Ishikawa (cell line): ENCODE results near the gene UST.

Source experiments
- CEBPB ChIP-seq: IDR thresholded peaks from 2 replicates; pipeline ENCODE4 v1.6.1; 2012
- CREB1 ChIP-seq: IDR thresholded peaks from 2 replicates; pipeline ENCODE4 v1.6.1; 2012; ENCODE audit warnings: low read depth
- EGR1 ChIP-seq: IDR thresholded peaks from 2 replicates; pipeline ENCODE4 v1.6.1; 2012
- EP300 ChIP-seq: IDR thresholded peaks from 2 replicates; pipeline ENCODE4 v1.6.1; 2012; ENCODE audit warnings: borderline replicate concordance
- FOXM1 ChIP-seq: IDR thresholded peaks from 2 replicates; pipeline ENCODE4 v1.6.1; 2012; ENCODE audit warnings: low read depth, borderline replicate concordance
- NFIC ChIP-seq: IDR thresholded peaks from 2 replicates; pipeline ENCODE4 v1.6.1; 2012
- RAD21 ChIP-seq: IDR thresholded peaks from 2 replicates; pipeline ENCODE4 v1.6.1; 2012; ENCODE audit warnings: low read depth
- TAF1 ChIP-seq: IDR thresholded peaks from 2 replicates; pipeline ENCODE4 v1.6.1; 2012; ENCODE audit warnings: low read depth, mild to moderate bottlenecking
- TCF12 ChIP-seq: IDR thresholded peaks from 2 replicates; pipeline ENCODE4 v1.6.1; 2012; ENCODE audit warnings: low read depth
- TEAD4 ChIP-seq: IDR thresholded peaks from 2 replicates; pipeline ENCODE4 v1.6.1; 2012
- YY1 ChIP-seq: IDR thresholded peaks from 2 replicates; pipeline ENCODE4 v1.6.1; 2012; ENCODE audit warnings: low read depth
- ZBTB7A ChIP-seq: IDR thresholded peaks from 2 replicates; pipeline ENCODE4 v1.6.1; 2012; ENCODE audit warnings: low read depth
- TF ChIP-seq, protein P1 (sequence below): IDR thresholded peaks from 2 replicates; pipeline ENCODE4 v1.6.1; 2012
- TF ChIP-seq, protein P2 (sequence below): IDR thresholded peaks from 2 replicates; pipeline ENCODE4 v1.6.1; 2012; ENCODE audit warnings: low read depth, mild to moderate bottlenecking
- TF ChIP-seq, protein P3 (sequence below): IDR thresholded peaks from 2 replicates; pipeline ENCODE4 v1.6.1; 2012

Gene UST

DNA sequence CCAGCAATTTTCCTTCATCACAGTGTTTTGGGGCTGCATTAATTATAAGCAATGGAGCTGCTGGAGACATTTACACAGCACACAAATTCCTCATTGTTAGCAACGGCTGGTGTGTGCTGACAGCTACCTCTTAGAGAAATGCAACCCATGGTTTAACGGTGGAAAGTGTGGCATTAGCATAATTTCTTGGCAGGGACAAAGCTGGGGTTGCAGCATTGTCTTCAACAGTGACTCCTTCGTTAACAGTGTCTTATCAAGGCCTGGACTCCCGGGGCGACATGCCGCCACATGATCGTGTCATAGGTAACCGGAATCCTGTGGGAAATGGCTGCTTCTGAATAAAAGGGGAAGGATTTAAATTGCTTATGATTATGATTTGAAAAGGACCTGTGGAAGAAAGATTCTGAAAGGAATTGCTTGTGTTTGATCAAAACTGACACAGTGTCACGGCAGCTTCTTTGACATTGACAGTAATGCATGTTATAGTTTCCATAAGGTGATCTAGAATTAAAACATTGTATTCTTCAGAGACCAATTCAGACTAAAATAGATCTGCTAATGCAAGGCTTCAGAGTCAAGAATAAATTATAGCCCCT, 128.0 kb downstream of the UST start:
- TF ChIP-seq TEAD4 (no peak), TCF12 (no peak), EGR1 (no peak), CREB1 (no peak), EP300 (no peak), YY1 (no peak), ZBTB7A (no peak), RAD21 (no peak), TAF1 (no peak), CEBPB (no peak), NFIC (no peak)
- TF ChIP-seq, protein P1, sequence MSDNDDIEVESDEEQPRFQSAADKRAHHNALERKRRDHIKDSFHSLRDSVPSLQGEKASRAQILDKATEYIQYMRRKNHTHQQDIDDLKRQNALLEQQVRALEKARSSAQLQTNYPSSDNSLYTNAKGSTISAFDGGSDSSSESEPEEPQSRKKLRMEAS = no peak
- TF ChIP-seq, protein P2, sequence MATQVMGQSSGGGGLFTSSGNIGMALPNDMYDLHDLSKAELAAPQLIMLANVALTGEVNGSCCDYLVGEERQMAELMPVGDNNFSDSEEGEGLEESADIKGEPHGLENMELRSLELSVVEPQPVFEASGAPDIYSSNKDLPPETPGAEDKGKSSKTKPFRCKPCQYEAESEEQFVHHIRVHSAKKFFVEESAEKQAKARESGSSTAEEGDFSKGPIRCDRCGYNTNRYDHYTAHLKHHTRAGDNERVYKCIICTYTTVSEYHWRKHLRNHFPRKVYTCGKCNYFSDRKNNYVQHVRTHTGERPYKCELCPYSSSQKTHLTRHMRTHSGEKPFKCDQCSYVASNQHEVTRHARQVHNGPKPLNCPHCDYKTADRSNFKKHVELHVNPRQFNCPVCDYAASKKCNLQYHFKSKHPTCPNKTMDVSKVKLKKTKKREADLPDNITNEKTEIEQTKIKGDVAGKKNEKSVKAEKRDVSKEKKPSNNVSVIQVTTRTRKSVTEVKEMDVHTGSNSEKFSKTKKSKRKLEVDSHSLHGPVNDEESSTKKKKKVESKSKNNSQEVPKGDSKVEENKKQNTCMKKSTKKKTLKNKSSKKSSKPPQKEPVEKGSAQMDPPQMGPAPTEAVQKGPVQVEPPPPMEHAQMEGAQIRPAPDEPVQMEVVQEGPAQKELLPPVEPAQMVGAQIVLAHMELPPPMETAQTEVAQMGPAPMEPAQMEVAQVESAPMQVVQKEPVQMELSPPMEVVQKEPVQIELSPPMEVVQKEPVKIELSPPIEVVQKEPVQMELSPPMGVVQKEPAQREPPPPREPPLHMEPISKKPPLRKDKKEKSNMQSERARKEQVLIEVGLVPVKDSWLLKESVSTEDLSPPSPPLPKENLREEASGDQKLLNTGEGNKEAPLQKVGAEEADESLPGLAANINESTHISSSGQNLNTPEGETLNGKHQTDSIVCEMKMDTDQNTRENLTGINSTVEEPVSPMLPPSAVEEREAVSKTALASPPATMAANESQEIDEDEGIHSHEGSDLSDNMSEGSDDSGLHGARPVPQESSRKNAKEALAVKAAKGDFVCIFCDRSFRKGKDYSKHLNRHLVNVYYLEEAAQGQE = no peak

DNA sequence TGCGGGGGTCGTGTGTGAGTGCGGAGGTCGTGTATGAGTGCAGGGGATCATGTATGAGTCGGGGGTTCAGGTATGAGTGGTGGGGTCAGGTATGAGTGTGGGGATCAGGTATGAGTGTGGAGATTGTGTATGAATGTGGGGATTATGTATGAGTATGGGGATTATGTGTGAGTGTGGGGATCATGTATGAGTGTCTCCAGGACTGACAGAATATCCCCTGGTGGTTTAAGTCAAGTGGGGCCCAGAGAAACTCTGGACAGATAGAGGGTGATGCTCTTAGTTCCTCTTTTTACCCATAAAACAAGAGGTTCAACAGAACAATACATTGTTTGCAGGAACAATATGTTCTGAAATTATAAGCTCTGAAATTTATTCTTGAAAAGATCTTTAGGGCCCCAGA, 131.9 kb downstream of the UST start:
- no peak for TF ChIP-seq TAF1
- TF ChIP-seq EP300 = no peak
- no peak for TF ChIP-seq EGR1
- no peak for TF ChIP-seq CEBPB
- TF ChIP-seq RAD21 = no peak
- TF ChIP-seq FOXM1 = no peak
- TF ChIP-seq TCF12 = no peak
- TF ChIP-seq, protein P3, sequence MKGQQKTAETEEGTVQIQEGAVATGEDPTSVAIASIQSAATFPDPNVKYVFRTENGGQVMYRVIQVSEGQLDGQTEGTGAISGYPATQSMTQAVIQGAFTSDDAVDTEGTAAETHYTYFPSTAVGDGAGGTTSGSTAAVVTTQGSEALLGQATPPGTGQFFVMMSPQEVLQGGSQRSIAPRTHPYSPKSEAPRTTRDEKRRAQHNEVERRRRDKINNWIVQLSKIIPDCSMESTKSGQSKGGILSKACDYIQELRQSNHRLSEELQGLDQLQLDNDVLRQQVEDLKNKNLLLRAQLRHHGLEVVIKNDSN = no peak
- TF ChIP-seq ZBTB7A = no peak
- no peak for TF ChIP-seq YY1
- TF ChIP-seq NFIC = no peak
- TF ChIP-seq, protein P1 = no peak
- TF ChIP-seq, protein P2 = no peak
- TF ChIP-seq CREB1 = no peak
- no peak for TF ChIP-seq TEAD4

DNA sequence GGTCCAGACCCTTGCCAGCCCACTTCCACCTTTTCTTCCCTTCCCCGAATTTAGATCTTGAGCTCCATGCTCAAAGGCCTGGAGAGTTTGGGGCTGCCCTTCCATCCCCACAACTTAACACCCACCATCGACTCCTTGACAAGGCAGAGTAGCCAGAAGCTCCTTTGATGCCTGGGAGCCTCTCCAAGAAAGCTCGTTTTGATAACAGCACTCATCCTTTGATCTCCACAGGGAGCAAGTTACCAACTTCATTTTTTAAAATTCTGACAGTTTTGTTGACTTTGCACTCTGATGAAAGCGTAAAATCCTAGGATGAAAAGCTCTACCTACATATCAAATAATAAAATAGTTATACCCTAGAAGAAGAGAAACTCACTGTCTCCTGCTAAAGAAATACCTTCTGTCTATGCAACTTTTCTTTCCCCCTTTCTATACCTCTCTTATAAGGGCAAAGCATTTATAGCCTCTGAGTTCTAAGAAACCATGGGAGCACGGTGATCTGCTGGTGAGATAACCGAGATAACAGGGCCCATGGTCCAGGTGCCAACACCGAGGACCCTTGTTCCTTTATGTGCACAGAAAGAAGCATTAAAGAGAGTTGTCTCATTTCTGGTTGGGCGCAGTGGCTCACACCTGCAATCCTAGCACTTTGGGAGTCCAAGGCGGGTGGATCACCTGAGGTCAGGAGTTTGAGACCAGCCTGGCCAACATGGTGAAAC, 134.9 kb downstream of the UST start:
- TF ChIP-seq CREB1 = no peak
- no peak for TF ChIP-seq TCF12
- TF ChIP-seq NFIC = no peak
- TF ChIP-seq CEBPB = no peak
- TF ChIP-seq, protein P2 = no peak
- TF ChIP-seq TAF1 = no peak
- TF ChIP-seq, protein P3 = no peak
- TF ChIP-seq YY1 = no peak
- no peak for TF ChIP-seq RAD21
- TF ChIP-seq EP300 = no peak
- TF ChIP-seq FOXM1 = no peak
- no peak for TF ChIP-seq ZBTB7A

DNA sequence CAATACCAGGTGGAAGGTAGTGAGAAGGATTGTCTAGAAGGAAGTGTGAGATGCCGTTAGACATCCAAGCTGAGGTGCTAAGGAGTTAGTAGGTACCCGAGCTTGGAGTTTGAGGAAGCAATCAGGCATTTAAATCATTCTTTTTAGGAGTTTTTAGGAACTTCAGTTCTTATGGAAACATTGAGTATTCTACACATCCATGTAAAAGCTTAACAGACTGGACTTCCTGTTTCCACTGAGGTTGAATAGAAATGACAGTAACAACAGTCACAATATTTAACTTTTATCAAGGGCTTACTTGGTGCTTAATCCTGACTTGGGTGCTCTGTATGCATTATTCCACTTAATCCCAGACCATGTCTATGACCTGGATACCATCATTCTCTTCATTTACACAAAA, 136.4 kb downstream of the UST start:
- no peak for TF ChIP-seq EP300
- TF ChIP-seq, protein P3 = no peak
